SIG-M5 (cell line): ENCODE measurements around the gene RERE.

ENCODE experiments used
- DNase-seq: peaks from one replicate; lab custom pipeline; 2025; lab: John Stamatoyannopoulos, UW

RERE gene

GRCh38 chr1:8404460-8405370 is 412.7 kb downstream of the RERE start:
- DNase-seq = no peak

- no peak for DNase-seq
Observed at GRCh38 chr1:8402109-8402710, 415.2 kb downstream of the RERE start.

GRCh38 chr1:8398677-8399076 is 418.8 kb downstream of the RERE start:
- DNase-seq = no peak

- no peak for DNase-seq
Observed at GRCh38 chr1:8398086-8398485, 419.4 kb downstream of the RERE start.

DNA sequence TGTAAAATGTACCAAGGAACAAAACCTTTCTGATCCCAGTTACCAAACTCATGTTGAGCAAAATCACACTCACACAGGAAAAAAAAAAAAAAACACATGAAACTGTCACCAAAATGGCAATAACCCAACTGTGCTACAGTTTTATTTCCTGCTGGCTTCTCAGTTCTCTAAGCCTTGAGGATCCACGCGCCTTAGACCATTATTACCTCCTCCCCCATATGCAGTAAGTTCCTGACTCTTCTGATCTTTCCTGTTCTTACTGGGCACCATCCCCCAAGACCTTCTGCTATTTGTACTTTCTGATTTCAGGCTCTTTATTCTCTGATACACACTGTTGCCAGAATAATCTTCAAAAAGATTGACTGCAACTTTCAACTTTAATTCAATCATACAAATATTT is 419.9 kb downstream of the RERE start:
- no peak for DNase-seq

GRCh38 chr1:8396786-8397406 is 420.5 kb downstream of the RERE start:
- DNase-seq = no peak

DNA sequence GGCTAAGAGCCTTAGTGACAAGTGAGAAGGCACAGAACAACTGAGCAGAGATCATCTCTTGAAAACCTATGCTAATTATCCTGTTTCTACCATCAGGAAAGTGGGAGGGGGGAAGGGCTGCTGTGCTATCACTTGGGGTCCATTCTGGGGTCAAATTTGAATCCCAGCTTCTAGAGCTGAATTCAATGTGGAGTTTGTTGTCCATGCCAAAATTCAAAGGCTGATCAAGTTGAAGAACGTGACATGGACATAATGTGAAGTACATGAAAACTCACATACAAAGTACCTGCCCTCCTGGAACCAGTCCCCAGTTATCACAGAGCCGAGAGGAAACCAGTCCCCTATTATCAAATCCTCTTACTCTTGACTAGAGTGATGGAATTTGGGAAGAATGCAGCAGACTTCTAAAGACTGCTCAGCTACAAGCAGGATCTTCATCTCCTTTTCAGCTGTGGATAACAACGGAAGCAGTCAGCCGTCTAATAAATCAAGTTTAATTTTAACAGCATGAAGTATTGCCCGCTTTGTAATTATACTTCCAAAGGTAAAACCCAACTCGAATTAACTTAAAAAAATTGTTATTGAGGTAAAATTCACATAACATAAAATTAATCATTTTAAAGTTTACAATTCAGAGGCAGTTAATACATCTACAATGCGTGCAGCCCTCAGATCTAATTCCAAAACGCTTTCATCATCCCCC is 421.2 kb downstream of the RERE start:
- DNase-seq = no peak

GRCh38 chr1:8395433-8395866 is 422.0 kb downstream of the RERE start:
- DNase-seq = no peak

- no peak for DNase-seq
Observed at GRCh38 chr1:8394456-8395321, 422.8 kb downstream of the RERE start.

DNA sequence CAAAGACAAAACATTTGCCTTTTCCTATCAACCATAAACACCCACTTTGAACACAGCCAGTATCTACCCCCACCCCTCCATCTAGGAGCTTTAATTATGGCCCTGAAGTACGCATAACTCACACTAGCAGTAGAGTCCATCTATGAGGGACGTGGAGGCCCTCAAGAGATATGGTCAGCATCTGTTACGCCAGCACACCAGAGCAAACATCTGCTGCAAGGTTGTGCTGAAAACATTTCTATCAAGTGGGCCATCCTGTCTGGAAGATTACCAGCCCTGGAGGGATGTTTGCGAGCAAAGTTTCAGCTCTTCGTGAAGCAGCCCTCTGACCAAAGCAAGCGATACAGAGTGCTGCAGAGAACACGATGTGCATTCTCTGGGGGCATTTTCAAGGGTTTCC is 424.9 kb downstream of the RERE start:
- no peak for DNase-seq

DNA sequence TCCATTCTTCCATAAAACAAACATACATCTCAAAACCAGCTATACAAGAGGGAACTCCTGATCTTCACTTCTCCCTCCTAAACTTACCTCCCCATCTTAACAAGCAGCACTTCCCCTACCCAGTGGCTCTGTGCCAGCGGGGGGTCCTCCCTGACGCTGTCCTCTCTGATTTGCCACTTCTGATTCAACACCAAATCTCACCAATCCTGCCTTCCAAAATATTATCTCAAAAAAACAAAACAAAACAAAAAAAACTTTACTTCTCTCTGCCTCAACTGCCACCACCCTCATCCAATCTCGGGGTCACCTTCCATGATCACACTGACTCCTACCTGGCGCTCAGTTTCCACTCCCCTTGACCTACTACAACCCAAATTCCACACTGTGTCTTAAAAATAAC is 426.7 kb downstream of the RERE start:
- DNase-seq = no peak

DNA sequence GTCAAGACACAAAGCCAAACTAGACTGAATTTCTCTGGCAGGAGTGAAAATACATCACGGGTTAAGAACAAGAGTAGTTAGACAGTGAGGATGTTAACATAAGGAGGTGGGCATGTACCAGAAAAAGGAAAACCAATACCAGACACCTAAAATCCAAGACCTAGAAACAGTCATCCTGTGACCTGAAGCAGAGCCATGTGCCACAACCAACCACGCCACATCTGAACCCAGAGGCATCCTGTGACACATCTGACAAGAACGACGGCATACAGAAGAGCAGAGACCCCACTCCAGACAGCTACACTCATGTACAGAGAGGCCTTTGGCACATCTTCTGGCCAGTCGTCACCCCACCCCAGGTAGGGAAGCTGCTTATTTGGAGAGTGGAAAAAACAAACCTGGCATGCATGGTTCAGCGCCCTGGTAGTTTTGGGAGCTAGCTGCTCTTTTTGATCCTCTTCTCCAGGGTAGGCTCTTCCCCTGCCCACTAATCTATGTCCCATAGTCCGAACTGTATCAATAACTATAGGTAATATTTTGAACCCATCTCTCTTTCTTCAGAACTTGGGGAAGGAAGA is 427.4 kb downstream of the RERE start:
- no peak for DNase-seq

GRCh38 chr1:8388732-8389562 is 428.5 kb downstream of the RERE start:
- no peak for DNase-seq

- no peak for DNase-seq
Observed at GRCh38 chr1:8386247-8386646, 431.2 kb downstream of the RERE start.

- no peak for DNase-seq
Observed at GRCh38 chr1:8384577-8384976, 432.9 kb downstream of the RERE start.

- no peak for DNase-seq
Observed at GRCh38 chr1:8384088-8384487, 433.4 kb downstream of the RERE start.

DNA sequence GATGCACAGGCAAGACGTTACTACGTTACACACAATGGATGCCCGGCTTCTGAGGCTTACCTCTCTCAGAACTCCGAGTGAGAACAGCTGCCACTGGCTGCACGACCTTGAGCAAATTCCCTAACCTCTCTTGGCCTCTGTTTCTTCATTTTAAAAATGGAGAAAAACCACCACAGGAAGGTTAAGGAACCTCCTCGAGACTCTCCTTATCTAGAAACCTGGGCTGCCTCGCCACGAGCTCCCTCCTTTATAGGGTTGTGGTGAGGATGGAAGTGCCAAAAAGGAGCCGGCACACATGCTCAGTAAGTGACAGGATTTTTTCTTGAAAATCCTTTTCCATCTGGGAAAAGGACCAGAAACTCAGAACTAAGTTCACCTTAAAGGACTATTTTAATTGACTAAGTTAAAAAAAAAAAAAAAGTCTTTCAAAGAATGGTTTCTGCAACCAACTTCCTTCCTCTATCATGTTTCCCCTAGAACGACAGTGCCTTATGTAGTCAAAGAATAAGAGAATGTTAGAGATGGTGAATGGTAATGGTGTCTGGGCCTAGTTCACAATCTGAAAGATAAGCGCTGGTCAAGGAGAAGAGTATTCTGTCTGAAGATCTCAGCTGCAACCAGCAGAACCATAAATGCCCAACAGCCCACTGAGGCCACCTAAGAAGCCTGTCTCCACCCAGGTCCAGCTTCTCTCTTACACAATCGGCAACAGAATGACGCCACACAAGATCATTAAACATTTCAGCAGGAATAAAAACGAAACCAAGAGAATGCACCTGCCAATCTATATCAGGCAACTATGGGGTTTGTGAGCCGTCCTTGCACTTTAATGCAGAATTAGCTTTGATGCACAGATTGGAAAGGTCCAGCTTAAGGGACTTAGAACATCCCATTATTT is 434.6 kb downstream of the RERE start:
- DNase-seq = no peak

DNA sequence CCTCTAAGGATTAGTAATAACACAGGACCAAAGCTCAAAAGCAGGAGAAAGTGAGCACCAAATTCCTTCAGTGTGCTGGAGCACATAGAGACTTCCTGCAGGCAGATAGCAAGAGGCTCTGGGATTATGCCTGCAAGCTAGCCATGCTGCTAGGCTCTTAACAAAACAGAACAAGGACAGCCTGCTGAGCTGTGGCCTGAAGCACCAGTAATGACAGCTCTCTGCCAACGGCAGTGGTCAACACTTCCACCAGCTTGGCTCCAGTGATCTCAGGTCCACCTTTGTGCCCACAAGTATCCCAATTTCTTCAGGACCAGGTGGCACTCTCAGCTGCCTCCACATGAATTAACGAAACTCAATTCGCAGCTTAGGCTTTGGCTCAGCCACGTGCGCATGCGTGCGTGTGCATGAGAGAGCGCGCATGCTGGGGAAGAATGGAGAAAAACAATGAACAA is 435.4 kb downstream of the RERE start:
- DNase-seq = no peak

GRCh38 chr1:8381618-8382017 is 435.8 kb downstream of the RERE start:
- DNase-seq = no peak
